Raji (cell line): ENCODE data around the gene ANO10.

Experiments
- POLR2A ChIP-seq: IDR thresholded peaks from 2 replicates; pipeline ENCODE4 v1.6.1; 2011; ENCODE audit warnings: low read depth, low read length, control low read depth; ENCODE audit not compliant: insufficient read depth

Gene ANO10

GRCh38 chr3:43353923-43354670 is 267.7 kb downstream of the ANO10 start:
- no peak for TF ChIP-seq POLR2A

- TF ChIP-seq POLR2A: no peak
Measured at GRCh38 chr3:43353393-43353792, 268.4 kb downstream of the ANO10 start.

DNA sequence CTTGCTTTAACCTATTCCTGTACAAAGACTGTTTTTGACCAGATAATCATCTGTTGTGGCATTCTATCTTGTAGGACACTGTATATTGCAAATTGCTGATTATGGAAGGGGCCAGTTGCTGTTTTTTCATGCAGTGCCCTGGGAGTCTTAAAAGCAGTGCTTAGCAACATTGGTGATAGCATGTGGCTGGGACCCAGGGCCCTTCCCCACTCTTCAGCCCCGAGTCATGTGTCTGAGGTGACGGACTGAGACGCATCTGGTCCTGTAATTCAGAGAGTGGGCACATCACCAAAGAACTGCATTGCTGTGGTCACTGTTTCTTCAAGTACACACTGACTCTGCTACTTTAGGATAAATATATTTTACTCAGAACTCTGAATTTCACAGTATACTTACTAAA is 272.1 kb downstream of the ANO10 start:
- TF ChIP-seq POLR2A: no peak

GRCh38 chr3:43348852-43349574 is 272.8 kb downstream of the ANO10 start:
- TF ChIP-seq POLR2A: no peak

- no peak for TF ChIP-seq POLR2A
Measured at GRCh38 chr3:43348350-43348749, 273.5 kb downstream of the ANO10 start.

GRCh38 chr3:43347774-43348173 is 274.0 kb downstream of the ANO10 start:
- no peak for TF ChIP-seq POLR2A

- TF ChIP-seq POLR2A: no peak
Measured at GRCh38 chr3:43346978-43347749, 274.6 kb downstream of the ANO10 start.

DNA sequence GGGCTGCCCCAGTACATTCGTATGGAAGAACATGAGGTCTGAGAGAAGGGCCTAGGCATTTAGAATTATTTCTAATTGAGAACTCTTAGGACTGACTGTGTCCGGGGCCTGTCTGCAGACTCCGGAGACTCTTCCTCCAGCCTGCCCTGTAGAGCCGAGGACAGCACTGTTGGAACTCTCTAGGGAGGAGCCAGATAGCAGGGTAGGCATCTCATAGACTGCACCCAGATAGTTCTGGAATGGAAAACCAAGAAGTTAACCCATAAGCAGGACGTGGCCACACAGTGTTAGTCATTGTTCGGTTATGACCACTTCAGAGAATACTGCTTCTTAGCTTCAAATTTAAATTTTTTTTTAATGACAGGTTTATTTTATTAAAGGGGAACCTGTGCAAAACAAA is 275.9 kb downstream of the ANO10 start:
- TF ChIP-seq POLR2A: no peak

DNA sequence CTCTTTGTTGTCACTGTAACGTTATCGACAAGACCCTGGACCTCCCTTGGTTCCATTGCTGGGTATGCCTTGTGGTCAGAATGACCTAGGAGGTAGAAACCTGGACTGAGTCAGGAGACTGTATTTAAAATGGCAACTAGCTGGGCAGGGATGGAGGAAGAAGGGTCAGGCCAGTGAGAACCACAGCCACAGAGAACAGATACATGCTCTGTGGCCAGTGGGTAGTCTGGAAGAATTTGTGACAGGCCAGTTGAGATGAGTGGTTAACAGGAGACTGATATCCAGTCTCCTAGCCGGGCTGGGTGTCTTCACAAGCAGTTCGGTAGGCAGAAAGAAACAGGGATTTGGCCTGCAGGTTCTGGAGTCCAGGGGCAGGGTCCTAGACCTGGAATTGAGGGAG is 276.6 kb downstream of the ANO10 start:
- TF ChIP-seq POLR2A: no peak

- TF ChIP-seq POLR2A: no peak
Measured at GRCh38 chr3:43344520-43344919, 277.3 kb downstream of the ANO10 start.

- no peak for TF ChIP-seq POLR2A
Measured at GRCh38 chr3:43343815-43344214, 278.0 kb downstream of the ANO10 start.

- TF ChIP-seq POLR2A: no peak
Measured at GRCh38 chr3:43343185-43343584, 278.6 kb downstream of the ANO10 start.

GRCh38 chr3:43341788-43342187 is 280.0 kb downstream of the ANO10 start:
- no peak for TF ChIP-seq POLR2A

- no peak for TF ChIP-seq POLR2A
Measured at GRCh38 chr3:43340403-43340802, 281.4 kb downstream of the ANO10 start.

DNA sequence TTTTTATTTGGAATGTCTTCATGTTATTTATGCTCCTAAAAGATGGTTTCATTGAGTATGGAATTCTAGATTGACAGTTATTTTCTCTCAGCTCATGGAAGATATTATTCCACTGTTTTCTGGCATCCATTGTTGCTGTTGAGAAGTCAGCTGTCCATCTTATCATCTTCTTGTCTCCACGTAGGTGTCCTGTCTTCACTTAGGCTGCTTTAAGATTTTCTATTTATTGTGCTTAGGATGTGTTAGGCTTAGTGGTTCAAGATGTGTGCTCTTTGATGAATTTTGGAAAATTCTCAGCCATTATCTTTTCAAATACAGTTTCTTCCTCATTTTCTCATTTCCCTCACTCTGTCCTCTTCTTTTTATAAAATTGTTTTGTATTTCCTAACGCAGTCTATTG is 283.5 kb downstream of the ANO10 start:
- no peak for TF ChIP-seq POLR2A

- no peak for TF ChIP-seq POLR2A
Measured at GRCh38 chr3:43335799-43336198, 286.0 kb downstream of the ANO10 start.
